HepG2 (cell line): ENCODE data around the gene OR10AD1. TPM values are rescaled to one million over a fixed set of nuclear protein-coding genes. Genes with fewer than 3 reads are reported as not detected.
A peak's percentile ranks its signal among the peaks of the same experiment; 100 is the strongest.

Experiments
- ATAC-seq: fragments of 200-7000 bp; cut with Tn5 transposase; 3 replicates; pipeline ENCODE4 v1.9.1; 2020; ENCODE audit warnings: mild to moderate bottlenecking, moderate library complexity
- BruUV-seq: library from RNA; stranded (reverse); fragments of 400-500 nt; replicated peaks from 2 replicates; lab custom pipeline; 2021; lab: Mats Ljungman, UMichigan
- CTCF ChIA-PET: fragments of 300-600 bp; formaldehyde crosslinking; extraction: SDS; loops from one replicate; lab custom pipeline; 2021; ENCODE audit warnings: low total read pairs, inconsistent platforms, low intra/inter-chr PET ratio; lab: Yijun Ruan, JAX
- POLR2A ChIA-PET: fragments of 350-600 bp; sonication (Branson Sonifier 250); formaldehyde crosslinking; loops from one replicate; lab custom pipeline; 2020; ENCODE audit warnings: antibody characterized with exemption, inconsistent platforms; lab: Yijun Ruan, JAX
- DNase-seq: peaks from one replicate; pipeline ENCODE4 v3.0.0-alpha.2; 2015; ENCODE audit warnings: low spot score
- FAIRE-seq: peaks from 3 replicates; lab custom pipeline; 2011; peaks lifted over from hg19 to GRCh38; lab: Jason Lieb, UNC
- H2AFZ ChIP-seq: one replicate; pipeline ENCODE4 v1.6.1; 2011; ENCODE audit warnings: low read length, inconsistent platforms
- H3K27ac ChIP-seq: fragments of 300-600 bp; 3 replicates; pipeline ENCODE4 v1.8.0; 2011; ENCODE audit warnings: mixed run types, mild to moderate bottlenecking, mixed read lengths, low read length, inconsistent platforms; ENCODE audit not compliant: insufficient read depth; ENCODE audit errors: extremely low read length
- H3K27me3 ChIP-seq, 2 experiments: fragments of 200-600 bp in 1 of 2; 2 replicates in 1 of 2; 3 replicates in 1 of 2; pipeline versions ENCODE4 v1.6.0 to v1.8.0; 2011; ENCODE audit warnings: low read length in 2 of 2, mild to moderate bottlenecking in 2 of 2, moderate library complexity in 2 of 2, inconsistent platforms in 1 of 2; ENCODE audit not compliant: insufficient read depth in 2 of 2, control insufficient read depth in 1 of 2
- H3K36me3 ChIP-seq, 2 experiments: fragments of 200-600 bp in 1 of 2; replicated peaks in 1 of 2; 2 replicates in 1 of 2; 3 replicates in 1 of 2; pipeline versions ENCODE4 v1.5.1 to v1.8.0; 2011; ENCODE audit warnings: low read length in 2 of 2, inconsistent platforms in 1 of 2; ENCODE audit not compliant: insufficient read depth in 2 of 2, control insufficient read depth in 1 of 2
- H3K4me1 ChIP-seq: 2 replicates; pipeline ENCODE4 v1.5.1; 2012; ENCODE audit warnings: low read length, inconsistent platforms; ENCODE audit not compliant: insufficient read depth
- H3K4me2 ChIP-seq: 2 replicates; pipeline ENCODE4 v1.6.0; 2011; ENCODE audit warnings: low read depth, low read length, inconsistent platforms
- H3K4me3 ChIP-seq, 3 experiments: fragments of 200-600 bp in 1 of 3; sonication (generic), shearing (Covaris generic) in 1 of 3; replicated peaks in 1 of 3; 2 replicates each; pipeline ENCODE4 v1.5.1; 2011 to 2016; ENCODE audit warnings: low read length in 3 of 3, inconsistent platforms in 2 of 3, low read depth in 2 of 3, mild to moderate bottlenecking in 2 of 3, control low read depth in 1 of 3, mixed read lengths in 1 of 3; ENCODE audit not compliant: insufficient read depth in 1 of 3
- H3K79me2 ChIP-seq: one replicate; pipeline ENCODE4 v1.6.1; 2011; ENCODE audit warnings: low read length, inconsistent platforms; ENCODE audit not compliant: insufficient read depth
- H3K9ac ChIP-seq: 2 replicates; pipeline ENCODE4 v1.6.0; 2011; ENCODE audit warnings: mild to moderate bottlenecking, low read depth, low read length, inconsistent platforms; ENCODE audit not compliant: insufficient read depth
- H3K9me3 ChIP-seq: 2 replicates; pipeline ENCODE4 v1.5.1; 2012; ENCODE audit warnings: mild to moderate bottlenecking, low read length
- H4K20me1 ChIP-seq: 2 replicates; pipeline ENCODE4 v1.6.0; 2011; ENCODE audit warnings: inconsistent platforms, mild to moderate bottlenecking, low read length, moderate library complexity; ENCODE audit not compliant: insufficient read depth
- ARID2 ChIP-seq: sonication (generic); formaldehyde crosslinking; IDR thresholded peaks from 2 replicates; pipeline ENCODE4 v1.8.1; 2022; ENCODE audit warnings: mild to moderate bottlenecking, missing genetic modification reagents, borderline replicate concordance
- ATRX ChIP-seq: sonication (generic); formaldehyde crosslinking; IDR thresholded peaks from 2 replicates; pipeline ENCODE4 v1.4.0; 2020; ENCODE audit warnings: missing genetic modification reagents, borderline replicate concordance
- BCL6 ChIP-seq: IDR thresholded peaks from 2 replicates; pipeline ENCODE4 v1.6.1; 2016; ENCODE audit warnings: missing genetic modification reagents, missing compliant biosample characterization
- DNMT1 ChIP-seq: sonication (generic); formaldehyde crosslinking; IDR thresholded peaks from 2 replicates; pipeline ENCODE4 v1.5.1; 2020; ENCODE audit warnings: mild to moderate bottlenecking, missing genetic modification reagents
- HIVEP1 ChIP-seq: sonication (generic); formaldehyde crosslinking; IDR thresholded peaks from 2 replicates; pipeline ENCODE4 v1.4.0; 2020; ENCODE audit warnings: mild to moderate bottlenecking, missing genetic modification reagents
- HOXD1 ChIP-seq: sonication (generic); formaldehyde crosslinking; IDR thresholded peaks from 2 replicates; pipeline ENCODE4 v1.5.0; 2020; ENCODE audit warnings: missing genetic modification reagents
- IKZF1 ChIP-seq: fragments of 450-650 bp; IDR thresholded peaks from 2 replicates; pipeline ENCODE4 v1.7.1; 2016
- NKX3-1 ChIP-seq: sonication (generic); formaldehyde crosslinking; IDR thresholded peaks from 2 replicates; pipeline ENCODE4 v1.5.0; 2020; ENCODE audit warnings: missing genetic modification reagents
- RAD21 ChIP-seq: fragments of 450-650 bp; formaldehyde crosslinking; IDR thresholded peaks from 2 replicates; pipeline ENCODE4 v1.5.0; 2020; ENCODE audit warnings: mild to moderate bottlenecking
- RFX5 ChIP-seq: IDR thresholded peaks from 2 replicates; pipeline ENCODE4 v1.6.1; 2011; ENCODE audit warnings: low read depth, low read length, improper control_type of control experiment
- SMC3 ChIP-seq: IDR thresholded peaks from 2 replicates; pipeline ENCODE4 v1.6.1; 2011; ENCODE audit warnings: low read length, improper control_type of control experiment
- SOX5 ChIP-seq: IDR thresholded peaks from 2 replicates; pipeline ENCODE4 v1.6.1; 2016; ENCODE audit warnings: borderline replicate concordance
- STAG1 ChIP-seq: sonication (generic); formaldehyde crosslinking; IDR thresholded peaks from 2 replicates; pipeline ENCODE4 v1.4.0; 2020; ENCODE audit warnings: missing genetic modification reagents
- ZFP62 ChIP-seq: sonication (generic); formaldehyde crosslinking; IDR thresholded peaks from 2 replicates; pipeline ENCODE4 v1.4.0; 2020; ENCODE audit warnings: missing genetic modification reagents
- ZNF335 ChIP-seq: sonication (generic); formaldehyde crosslinking; IDR thresholded peaks from 2 replicates; pipeline ENCODE4 v1.4.0; 2020; ENCODE audit warnings: missing genetic modification reagents
- ZNF781 ChIP-seq: sonication (generic); formaldehyde crosslinking; IDR thresholded peaks from 2 replicates; pipeline ENCODE4 v1.5.1; 2020; ENCODE audit warnings: borderline replicate concordance, mild to moderate bottlenecking, missing genetic modification reagents; ENCODE audit errors: not compliant biosample characterization
- WGBS: methylation state at CpG from one replicate; pipeline ENCODE4 v1.1.6; 2017; ENCODE audit warnings: low lambda C conversion rate; 5-methylcytosine and 5-hydroxymethylcytosine counted together
- in situ Hi-C: cut with HindIII; loops from 2 replicates; pipeline ENCODE4 v1.10.0; 2017; ENCODE audit warnings: low pct_unique_long_range_greater_than_20kb; ENCODE audit not compliant: extremely low pct_ligation_motif_present
- intact Hi-C: fragments of 100-400 bp; cut with micrococcal nuclease; formaldehyde crosslinking; loops from one replicate; pipeline ENCODE4 v1.10.0; 2022; ENCODE audit not compliant: unreplicated experiment
- polyA plus RNA-seq, 8 experiments: library from polyadenylated mRNA; depleted of rRNA in 3 of 8; stranded (reverse) in 7 of 8; unstranded in 1 of 8; fragments of >200 nt; fragmentation: Illumina TruSeq in 4 of 8; extraction: Trizol in 4 of 8; gene quantifications; 2 replicates each; pipeline versions ENCODE4 v1.2.1 to v1.2.3, GENCODE V29; 2011 to 2016; ENCODE audit warnings: low read depth in 4 of 8, missing spikeins in 1 of 8, mixed read lengths in 1 of 8; ENCODE audit not compliant: insufficient read depth in 1 of 8
- total RNA-seq, 5 experiments: library from RNA; depleted of rRNA; stranded (reverse); fragments of >200 nt; fragmentation: Illumina TruSeq; extraction: Trizol; gene quantifications; 2 replicates each; pipeline ENCODE4 v1.2.3, GENCODE V29; 2016; ENCODE audit warnings: low read depth in 1 of 5
- TF ChIP-seq, protein P1 (sequence below): sonication (generic); formaldehyde crosslinking; IDR thresholded peaks from 2 replicates; pipeline ENCODE4 v1.5.0; 2020; ENCODE audit warnings: mild to moderate bottlenecking, missing genetic modification reagents, moderate library complexity
- TF ChIP-seq, protein P2 (sequence below): sonication (generic); formaldehyde crosslinking; IDR thresholded peaks from 2 replicates; pipeline ENCODE4 v1.4.0; 2020; ENCODE audit warnings: missing genetic modification reagents
- TF ChIP-seq, protein P3 (sequence below): sonication (generic); formaldehyde crosslinking; IDR thresholded peaks from 2 replicates; pipeline ENCODE4 v1.9.0; 2022; ENCODE audit warnings: missing genetic modification reagents, mild to moderate bottlenecking, borderline replicate concordance
- TF ChIP-seq, protein P4 (sequence below): sonication (generic); formaldehyde crosslinking; IDR thresholded peaks from 2 replicates; pipeline ENCODE4 v1.5.0; 2020; ENCODE audit warnings: mild to moderate bottlenecking, missing genetic modification reagents

The OR10AD1 gene
- total and polyA plus RNA-seq, 2 of the 13 experiments (the other 11 are each of a cell fraction or from before 2014, with no cell fraction given): not detected

DNA sequence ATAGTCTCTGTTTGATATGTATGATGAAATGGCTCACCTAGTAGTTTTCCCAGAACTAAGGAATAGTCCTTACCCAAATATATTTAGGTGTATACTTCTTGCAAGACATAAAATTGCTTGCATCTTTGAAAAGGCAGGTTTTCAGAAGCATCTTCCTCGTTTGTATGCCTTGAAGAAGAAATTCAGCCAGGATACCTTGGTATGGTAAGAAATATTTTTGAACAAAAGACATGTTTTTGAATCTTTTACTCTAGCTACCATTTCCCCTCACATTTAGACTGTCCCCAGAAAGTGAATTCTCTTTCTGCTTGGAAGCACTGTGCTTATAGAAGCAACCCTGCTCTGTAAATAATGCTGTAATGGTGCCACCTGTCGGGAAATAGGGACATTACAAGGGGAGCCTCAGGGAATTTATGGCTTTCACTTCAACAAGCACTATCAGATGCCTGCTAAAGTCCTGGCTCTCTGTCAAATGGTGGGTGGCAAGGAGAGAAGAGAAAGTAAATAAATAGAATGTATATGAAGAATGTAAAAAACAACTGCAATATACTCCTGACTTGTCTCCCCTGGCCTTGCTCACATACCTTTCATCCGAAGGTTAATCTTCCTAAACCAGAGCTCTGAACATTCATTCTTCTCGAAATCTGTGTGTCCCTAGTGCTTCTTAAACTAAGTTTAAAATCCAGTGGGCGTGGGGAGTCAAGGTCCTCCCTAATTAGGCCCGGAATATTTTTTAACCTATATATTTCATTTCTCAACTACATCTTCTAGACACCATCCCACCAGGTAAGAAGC, 13.6 kb downstream of the OR10AD1 start:
- peak; percentile 49 for DNase-seq
- ChIA-PET CTCF (interaction anchor here (0.7 to 1.6 kb wide), 2 partner anchors 105 to 226 kb away, joined by 4 to 5 read pairs; partner anchors contain the start of gene TMEM106C), POLR2A (no interaction called here)
- peak; percentile 81 for FAIRE-seq
- Histone ChIP-seq H3K79me2 (no peaks in the 10 kb centered on the region), H3K27me3 (peaks cover 1 to 23% of the 10 kb centered on the region in 2 experiments; a peak in 4 of 5 replicates), H3K27ac (no peak overlapping the region), H3K36me3 (no peaks in the 10 kb centered on the region), H3K9me3 (no peaks in the 10 kb centered on the region), H3K4me1 (no peaks in the 10 kb centered on the region), H3K4me3 (no peak overlapping the region), H3K4me2 (no peak overlapping the region), H3K9ac (no peak overlapping the region), H4K20me1 (no peaks in the 10 kb centered on the region), H2AFZ (no peak overlapping the region)
- BruUV-seq: no TSS peak
- intact Hi-C loops (loop anchor here (10.0 kb wide), 1 partner anchor 425 kb away; no protein-coding TSS in a partner anchor), in situ Hi-C loops (no loop called here)
- ATAC-seq: peak; percentile 77
- WGBS: 11% methylated on average over 6 of the region's 6 CpGs
- TF ChIP-seq, protein P1, sequence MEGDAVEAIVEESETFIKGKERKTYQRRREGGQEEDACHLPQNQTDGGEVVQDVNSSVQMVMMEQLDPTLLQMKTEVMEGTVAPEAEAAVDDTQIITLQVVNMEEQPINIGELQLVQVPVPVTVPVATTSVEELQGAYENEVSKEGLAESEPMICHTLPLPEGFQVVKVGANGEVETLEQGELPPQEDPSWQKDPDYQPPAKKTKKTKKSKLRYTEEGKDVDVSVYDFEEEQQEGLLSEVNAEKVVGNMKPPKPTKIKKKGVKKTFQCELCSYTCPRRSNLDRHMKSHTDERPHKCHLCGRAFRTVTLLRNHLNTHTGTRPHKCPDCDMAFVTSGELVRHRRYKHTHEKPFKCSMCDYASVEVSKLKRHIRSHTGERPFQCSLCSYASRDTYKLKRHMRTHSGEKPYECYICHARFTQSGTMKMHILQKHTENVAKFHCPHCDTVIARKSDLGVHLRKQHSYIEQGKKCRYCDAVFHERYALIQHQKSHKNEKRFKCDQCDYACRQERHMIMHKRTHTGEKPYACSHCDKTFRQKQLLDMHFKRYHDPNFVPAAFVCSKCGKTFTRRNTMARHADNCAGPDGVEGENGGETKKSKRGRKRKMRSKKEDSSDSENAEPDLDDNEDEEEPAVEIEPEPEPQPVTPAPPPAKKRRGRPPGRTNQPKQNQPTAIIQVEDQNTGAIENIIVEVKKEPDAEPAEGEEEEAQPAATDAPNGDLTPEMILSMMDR (CRISPR knock-in tag): peak; percentile 77
- TF ChIP-seq ATRX: no peak
- TF ChIP-seq IKZF1: no peak
- no peak for TF ChIP-seq ZNF781
- TF ChIP-seq STAG1: peak; percentile 73
- TF ChIP-seq, protein P2, sequence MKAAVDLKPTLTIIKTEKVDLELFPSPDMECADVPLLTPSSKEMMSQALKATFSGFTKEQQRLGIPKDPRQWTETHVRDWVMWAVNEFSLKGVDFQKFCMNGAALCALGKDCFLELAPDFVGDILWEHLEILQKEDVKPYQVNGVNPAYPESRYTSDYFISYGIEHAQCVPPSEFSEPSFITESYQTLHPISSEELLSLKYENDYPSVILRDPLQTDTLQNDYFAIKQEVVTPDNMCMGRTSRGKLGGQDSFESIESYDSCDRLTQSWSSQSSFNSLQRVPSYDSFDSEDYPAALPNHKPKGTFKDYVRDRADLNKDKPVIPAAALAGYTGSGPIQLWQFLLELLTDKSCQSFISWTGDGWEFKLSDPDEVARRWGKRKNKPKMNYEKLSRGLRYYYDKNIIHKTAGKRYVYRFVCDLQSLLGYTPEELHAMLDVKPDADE: no peak
- TF ChIP-seq, protein P3, sequence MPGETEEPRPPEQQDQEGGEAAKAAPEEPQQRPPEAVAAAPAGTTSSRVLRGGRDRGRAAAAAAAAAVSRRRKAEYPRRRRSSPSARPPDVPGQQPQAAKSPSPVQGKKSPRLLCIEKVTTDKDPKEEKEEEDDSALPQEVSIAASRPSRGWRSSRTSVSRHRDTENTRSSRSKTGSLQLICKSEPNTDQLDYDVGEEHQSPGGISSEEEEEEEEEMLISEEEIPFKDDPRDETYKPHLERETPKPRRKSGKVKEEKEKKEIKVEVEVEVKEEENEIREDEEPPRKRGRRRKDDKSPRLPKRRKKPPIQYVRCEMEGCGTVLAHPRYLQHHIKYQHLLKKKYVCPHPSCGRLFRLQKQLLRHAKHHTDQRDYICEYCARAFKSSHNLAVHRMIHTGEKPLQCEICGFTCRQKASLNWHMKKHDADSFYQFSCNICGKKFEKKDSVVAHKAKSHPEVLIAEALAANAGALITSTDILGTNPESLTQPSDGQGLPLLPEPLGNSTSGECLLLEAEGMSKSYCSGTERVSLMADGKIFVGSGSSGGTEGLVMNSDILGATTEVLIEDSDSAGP (CRISPR knock-in tag): no peak
- no peak for TF ChIP-seq BCL6 (CRISPR knock-in tag)
- peak; percentile 51 for TF ChIP-seq RAD21 (CRISPR knock-in tag)
- TF ChIP-seq ZNF335 (CRISPR knock-in tag): no peak
- TF ChIP-seq RFX5: no peak
- TF ChIP-seq SOX5 (CRISPR knock-in tag): no peak
- TF ChIP-seq HIVEP1: no peak
- no peak for TF ChIP-seq NKX3-1 (CRISPR knock-in tag)
- no peak for TF ChIP-seq ARID2 (CRISPR knock-in tag)
- peak; percentile 61 for TF ChIP-seq SMC3
- TF ChIP-seq DNMT1 (CRISPR knock-in tag): no peak
- no peak for TF ChIP-seq HOXD1
- TF ChIP-seq ZFP62 (CRISPR knock-in tag): no peak
- TF ChIP-seq, protein P4, sequence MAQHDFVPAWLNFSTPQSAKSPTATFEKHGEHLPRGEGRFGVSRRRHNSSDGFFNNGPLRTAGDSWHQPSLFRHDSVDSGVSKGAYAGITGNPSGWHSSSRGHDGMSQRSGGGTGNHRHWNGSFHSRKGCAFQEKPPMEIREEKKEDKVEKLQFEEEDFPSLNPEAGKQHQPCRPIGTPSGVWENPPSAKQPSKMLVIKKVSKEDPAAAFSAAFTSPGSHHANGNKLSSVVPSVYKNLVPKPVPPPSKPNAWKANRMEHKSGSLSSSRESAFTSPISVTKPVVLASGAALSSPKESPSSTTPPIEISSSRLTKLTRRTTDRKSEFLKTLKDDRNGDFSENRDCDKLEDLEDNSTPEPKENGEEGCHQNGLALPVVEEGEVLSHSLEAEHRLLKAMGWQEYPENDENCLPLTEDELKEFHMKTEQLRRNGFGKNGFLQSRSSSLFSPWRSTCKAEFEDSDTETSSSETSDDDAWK (CRISPR knock-in tag): no peak
